NK-92 treated with Interleukin-12 subunit alpha and Interleukin-12 subunit beta, amount 100 ng/mL, for 24 hours (cell line): ENCODE results near the gene IL11RA.

Source experiments
- DNase-seq: peaks from one replicate; lab custom pipeline; 2025; lab: John Stamatoyannopoulos, UW

IL11RA gene

DNA sequence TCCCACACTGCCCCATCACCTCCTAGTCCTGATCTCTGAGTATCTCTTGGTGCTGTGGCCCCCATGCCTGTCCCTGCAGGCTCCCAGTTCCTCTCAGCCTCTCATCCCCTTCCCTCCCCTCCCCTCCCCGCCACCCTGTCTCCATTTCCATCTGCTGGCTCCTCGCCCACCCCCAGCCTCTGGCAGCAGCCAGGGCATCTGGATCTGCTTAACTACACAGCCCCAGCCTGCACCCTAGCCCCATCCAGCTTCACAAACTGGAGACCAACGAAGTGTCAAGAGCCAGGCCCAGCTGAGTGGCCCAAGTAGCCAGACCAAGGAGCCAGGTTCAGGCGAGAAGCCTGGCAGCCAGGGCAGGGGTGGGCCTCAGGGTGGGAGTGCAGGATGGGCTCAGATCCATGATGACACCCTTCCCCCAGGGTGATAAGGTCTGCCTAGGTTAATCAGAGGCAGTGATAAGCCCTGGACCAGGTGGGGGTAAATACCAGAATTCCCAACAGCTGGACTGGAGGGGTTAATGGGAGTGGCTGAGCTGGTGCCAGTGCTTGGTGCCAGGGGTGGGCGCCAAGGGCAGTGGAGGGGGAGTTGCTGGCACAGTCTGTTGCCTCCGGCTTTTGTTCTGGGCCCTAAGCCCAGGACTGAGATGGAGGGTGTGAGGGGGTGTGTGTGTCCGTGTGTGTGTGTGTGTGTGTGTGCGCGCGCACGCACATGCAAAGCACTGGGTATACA, 2.5 kb downstream of the IL11RA start:
- no peak for DNase-seq

DNA sequence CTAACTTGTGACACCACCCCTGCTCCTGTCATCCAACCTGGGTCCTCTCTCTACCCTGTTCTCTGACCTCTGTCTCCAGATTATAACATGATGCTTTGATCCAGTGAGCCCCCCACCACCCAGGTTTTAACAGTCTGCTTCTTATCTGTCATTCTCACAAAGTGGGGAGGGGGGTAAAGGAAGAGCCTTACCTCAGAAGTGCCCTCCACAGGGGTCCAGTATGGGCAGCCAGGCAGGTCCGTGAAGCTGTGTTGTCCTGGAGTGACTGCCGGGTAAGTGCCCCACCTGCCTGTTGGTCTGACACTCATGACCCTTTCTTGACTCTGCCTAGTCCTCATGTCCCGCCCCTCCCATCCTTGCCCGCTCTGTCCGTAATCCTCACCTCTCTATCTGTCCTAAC, 3.4 kb downstream of the IL11RA start:
- no peak for DNase-seq

DNA sequence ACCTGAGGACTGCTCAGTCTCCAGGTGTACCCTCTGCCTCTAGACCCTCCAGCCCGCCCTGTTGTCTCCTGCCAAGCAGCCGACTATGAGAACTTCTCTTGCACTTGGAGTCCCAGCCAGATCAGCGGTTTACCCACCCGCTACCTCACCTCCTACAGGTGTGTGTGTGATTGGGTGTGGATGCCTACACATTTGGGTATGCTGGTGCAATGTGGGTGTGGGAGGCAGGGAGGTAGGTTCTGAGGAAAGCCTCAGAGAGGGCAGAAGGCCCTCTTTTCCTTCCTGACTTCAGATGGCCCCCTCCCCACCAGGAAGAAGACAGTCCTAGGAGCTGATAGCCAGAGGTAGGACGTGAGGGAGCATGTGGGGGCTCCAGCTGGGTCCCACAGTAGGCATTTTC, 5.0 kb downstream of the IL11RA start:
- DNase-seq, result no peak

DNA sequence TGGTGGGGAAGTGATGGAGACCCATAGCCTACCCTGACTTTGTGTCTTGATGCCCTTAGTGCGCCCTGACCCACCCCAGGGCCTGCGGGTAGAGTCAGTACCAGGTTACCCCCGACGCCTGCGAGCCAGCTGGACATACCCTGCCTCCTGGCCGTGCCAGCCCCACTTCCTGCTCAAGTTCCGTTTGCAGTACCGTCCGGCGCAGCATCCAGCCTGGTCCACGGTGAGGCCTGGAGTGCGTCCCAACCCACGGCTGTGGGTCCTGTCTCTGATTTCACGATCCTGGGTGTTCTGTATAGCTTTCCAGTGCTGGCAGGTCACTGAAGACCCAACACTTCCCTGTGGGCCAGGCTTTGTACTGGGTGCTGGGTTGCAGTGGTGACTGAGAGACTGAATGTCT, 6.5 kb downstream of the IL11RA start:
- DNase-seq, result no peak

DNA sequence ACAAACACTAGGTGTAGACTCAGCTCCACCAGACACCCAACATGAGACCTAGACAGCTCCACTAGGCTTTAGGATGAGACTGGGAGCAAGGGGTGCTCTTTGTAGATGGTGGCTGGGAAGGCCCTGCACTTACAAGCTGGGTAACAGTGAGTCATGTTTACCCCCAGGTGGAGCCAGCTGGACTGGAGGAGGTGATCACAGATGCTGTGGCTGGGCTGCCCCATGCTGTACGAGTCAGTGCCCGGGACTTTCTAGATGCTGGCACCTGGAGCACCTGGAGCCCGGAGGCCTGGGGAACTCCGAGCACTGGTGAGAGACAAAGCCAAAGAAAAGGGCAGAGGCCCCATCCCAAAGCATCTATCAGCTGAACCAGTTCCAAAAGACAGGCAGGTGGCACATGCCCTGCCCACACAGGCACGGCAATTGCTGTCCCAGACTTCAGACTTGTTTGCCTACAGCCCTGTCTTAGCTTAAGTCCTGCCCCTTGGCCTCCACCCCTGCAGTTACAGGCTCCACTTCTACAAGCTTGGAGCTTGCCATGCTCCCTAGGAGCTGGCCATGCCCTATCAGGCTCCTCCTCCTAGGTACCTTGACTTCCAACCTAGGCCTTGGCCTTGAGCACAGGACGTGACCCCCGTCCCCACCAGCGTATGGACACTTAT, 7.7 kb downstream of the IL11RA start:
- DNase-seq, result no peak

DNA sequence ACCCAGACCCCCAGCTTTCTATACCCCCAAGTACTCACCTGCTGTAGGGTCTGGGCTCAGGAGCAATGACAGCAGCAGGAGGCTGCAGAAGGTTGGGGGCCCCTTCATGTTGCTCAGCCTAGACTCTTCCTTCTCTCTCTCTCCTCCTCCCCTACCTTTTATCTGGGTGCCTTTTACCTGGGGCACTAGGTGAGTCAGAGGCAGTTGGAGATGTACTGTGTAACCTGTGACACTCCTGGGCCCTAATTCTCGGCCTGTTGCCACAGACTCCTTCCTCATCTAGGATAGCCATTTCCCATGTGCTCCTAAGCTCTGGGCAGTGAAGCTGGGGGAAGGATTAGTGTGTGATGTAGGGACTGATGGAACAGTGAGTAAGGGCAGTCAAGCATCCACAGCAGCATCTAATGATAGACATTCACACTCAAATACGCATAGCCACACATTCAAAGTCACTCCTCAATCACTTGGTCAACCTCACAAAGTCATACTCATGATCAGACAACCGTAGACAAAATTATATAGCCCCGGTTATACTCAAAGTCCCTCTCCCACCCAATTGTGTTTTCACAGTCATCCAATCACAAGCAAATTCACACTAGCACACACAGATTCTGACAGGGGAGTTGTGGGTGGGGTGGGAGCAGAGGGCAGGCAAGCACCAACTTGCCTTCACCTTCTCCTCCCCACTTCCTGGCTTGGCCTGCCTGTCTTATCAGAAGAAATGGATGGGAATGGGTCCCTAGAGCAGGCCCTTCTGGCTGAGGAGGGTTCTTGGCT, 10.7 kb downstream of the IL11RA start, which contains the start of gene CCL27:
CCL27 (minus strand) TSS at position 132 of the 777 bp plus-strand sequence; CDS start at position 108, 24 bp downstream.
- DNase-seq, result no peak

DNA sequence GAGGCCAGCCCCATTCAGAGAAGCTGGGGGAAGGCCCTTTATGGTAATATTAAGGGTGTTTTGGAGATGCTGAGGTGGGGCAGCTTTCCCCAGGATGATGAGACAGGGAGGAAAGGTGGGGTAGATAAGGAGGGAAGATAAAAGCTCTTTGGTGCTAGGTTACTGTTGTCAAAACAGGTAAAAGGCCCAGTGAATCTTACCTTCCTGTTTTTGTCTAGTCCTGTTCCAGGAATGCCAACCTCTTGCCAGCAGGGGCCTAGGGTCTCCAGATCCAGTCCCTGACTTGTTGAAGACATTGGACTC, 11.3 kb downstream of the IL11RA start:
- DNase-seq, result no peak

DNA sequence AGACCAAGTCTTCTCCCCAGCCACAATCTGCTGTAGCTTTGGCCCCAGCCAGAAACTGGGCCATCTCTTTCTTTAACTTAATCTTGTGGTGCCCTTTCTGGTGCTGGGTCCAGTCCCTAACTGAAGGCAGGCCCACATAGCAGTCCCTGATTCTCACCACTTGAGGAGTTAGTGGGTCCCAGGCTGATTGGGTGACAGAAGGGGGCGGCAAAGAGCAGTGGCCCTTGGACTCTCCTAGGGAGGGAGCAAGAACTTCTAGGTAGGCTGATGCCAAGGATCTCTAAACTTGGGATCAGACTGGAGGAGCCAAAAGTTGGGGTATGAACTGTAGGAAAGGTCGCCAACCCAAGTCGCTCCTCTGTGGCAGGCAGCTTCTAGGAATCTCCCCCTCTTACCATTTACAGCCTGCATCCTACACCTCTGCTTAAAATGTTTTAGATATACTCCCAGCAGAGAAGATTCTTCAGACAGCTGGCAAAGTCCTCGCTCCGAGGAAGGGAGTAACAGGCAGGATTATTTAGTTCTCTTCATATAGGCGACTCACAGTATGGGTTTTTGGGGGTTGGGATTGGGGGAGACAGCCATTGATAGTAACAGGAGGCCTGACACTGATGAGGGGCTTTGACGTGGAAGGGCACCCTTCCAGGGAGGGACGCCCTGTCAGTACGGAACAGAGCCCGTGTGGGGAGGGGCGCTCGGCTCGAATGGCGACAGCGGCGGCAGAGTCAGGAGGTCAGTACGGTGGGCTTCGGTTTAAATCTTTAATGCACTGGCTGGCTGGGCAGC, 12.5 kb downstream of the IL11RA start:
- peak; percentile 7 for DNase-seq

DNA sequence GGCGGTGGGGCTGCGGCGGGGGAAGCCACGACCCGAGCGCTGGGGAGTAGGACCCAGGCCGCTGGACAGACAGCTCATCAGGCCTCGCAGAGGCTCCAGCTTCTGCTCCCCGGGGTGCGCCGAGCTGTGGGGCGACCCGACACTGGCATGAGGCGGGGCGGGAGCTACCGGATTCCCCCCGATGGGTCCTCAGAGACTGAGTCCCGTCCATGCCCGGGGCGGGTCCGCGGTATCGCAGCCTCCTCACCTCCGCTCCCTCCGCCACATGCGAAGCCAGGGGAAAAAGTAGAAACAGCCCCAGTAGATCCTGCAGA, 13.0 kb downstream of the IL11RA start:
- DNase-seq, result no peak

DNA sequence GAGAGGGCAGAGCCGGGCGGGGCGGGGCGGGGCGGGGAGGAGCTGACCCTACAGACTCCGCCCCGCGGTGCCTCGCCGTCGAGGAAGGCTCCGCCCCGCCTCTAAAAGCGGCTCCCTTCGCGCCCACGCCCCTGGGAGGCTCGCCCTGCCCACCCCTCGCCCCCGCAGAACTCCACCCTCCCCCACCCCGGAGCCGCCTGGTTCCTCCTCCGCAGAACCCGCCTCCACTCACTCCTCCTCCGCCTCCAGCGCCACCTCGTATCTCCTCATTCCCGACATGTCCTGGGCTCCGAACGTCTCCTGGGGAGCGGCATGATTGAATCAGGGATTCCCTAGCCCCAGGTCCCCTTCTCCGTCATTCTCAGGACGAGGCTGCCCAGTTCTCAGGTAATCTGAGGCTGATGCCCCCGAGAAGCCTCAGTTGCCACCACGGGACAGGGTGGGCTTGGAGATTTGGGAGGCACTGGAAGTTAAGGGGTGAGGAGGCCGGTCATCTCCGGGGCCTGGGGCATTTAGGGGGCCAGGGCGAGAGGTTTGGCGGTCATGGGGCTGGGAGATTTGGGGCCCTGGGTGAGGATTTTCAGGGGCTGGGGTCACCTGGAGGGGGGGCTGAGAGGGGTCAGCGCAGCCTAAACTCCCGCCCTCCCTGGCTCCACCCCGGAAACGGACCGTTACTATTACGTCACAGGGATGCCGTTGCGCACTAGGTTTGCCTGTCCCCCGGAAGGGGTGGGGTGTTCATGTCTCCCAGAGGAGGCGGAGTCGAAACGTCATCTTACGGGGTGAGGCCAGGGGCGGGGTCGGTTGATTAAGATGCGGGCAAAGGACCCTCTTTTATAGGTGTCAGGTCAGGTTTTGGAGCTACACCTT, 13.6 kb downstream of the IL11RA start:
- no peak for DNase-seq

DNA sequence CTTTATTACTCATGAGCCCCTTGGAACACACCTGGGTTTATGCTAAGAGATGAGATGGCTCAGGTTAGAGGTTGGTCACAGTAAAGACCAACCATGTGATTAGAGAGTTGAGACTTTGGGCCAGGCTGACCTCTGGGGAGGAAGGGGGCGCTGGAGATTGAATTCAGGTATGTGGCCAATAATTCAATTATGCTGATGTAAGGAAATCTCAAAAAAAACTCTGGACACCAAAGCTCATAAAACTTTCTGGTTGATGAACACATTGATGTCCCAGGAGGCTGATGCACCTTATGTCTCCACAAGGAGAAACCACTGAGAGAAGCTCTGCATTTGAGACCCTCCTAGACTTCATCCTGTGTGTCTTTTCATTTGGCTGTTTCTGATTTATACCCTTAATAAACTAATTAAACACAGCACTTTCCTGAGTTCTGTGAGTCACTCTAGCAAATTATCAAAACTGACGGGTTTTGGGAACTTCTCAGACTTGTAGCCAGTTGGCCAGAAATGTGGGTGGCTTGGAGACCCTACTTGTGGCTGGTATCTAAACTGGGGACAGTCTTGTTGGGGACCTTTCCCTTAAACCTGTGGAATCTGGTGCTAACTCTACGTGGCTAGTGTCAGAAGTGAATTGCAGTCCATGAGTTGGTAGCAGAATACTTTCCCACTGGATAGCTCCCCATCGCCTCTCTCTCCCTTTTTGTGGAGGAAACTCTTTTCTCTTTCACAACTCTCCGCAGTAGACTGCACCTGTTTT, 18.0 kb downstream of the IL11RA start:
- no peak for DNase-seq

DNA sequence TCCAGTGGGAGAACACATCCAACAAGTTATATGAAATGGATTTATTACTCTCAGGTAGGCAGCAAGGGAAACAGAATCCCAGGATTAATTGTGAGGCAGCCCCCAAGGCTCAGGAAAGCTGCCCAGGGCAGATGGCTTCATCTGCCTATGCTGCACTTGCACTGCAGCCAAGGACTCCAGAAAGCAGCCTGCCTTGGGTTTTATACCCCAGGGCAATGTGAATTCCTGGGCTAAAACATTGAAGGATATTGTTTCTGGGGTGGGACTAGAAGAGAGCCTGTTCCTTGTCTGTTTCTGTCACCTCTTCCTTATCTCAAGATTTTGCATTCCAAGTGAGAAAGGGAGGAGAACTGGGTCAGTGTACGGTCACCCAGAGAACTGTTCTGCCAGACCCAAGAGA, 19.3 kb downstream of the IL11RA start:
- no peak for DNase-seq

DNA sequence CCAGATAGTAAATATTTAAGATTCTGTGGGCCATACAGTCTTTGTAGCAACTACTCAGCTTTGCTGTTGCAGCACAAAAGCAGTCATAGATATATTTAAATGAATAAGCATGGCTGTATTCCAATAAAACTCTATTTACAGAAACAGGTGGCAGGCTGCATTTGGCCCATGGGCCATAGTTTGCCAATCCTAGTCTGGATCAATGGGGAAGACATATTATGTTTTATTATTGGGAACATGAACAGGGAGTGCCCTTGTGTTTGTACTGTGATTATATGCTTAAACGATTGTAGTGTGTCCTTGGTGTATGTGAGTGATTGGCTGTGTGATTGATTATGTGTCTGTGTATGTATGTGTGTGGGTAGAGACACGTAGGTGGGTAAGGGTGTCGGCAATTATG, 22.5 kb downstream of the IL11RA start:
- DNase-seq, result no peak

DNA sequence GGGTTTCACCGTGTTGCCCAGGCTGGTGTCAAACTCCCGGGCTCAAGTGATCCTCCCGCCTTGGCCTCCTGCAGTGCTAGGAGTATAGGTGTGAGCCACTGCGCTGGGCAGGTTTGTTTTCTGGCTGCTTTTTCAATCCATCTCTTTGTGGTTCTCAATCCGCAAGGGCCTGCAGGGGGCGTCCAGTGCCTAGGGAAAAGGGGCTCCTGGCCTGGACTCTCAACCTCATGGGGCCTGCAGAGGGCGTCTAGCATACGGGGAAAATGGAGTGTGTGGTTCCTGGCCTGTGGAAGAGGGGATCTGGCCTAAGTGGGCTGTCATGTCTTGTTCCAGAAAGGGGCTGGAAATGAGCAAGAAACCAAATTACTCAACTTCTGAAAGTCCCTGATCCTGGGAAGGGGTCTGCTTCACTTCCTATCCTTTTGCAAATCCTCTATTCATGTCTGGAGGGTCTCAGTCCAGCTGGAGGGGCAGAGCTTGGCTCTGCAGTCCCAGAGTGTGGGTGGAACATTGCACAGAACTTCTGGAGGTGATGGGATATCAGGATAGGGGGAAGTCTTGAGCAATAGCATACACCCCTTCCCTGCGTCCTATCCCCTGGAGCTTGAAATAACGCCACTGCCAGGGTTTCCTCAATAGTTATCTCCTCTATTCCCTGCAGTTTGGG, 23.2 kb downstream of the IL11RA start:
- peak; percentile 49 for DNase-seq

DNA sequence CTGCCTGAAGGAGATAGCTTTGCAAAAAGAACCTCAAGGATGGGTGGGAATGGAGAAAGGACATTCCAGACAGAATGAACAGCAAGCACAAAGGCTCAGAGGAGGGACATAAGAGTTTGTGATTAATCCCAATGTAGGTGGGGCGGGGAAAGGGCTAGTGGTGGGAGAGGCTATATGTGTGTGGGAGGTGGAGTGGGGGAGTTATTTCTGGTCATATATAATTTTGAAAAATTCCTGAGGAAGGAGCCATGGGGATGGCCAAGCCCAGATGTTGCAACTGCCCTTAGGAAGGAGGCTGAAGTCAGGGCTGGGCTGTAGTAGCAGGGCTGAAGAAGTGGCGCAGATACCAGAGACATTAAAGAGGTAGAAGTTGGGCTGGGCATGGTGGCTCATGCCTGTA, 23.9 kb downstream of the IL11RA start:
- no peak for DNase-seq

DNA sequence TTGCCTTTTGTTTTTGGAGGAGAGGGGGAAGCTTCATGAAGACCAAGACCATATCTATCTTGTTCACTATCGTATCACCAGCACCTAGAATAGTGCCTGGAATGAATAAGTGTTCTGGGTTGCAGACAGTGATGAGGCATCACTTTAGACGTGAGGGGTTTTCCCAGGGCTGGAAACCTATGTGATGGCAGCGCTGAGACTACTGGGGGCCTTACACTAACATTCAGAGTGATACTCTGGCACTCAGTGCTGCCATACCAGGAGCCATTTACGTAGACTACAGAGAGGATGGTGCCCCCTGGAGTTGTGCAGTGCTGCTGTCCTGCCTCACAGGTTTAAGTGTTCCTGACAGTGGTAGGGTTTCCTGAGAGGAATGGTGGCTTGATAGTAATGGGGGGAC, 32.2 kb downstream of the IL11RA start:
- DNase-seq, result no peak

DNA sequence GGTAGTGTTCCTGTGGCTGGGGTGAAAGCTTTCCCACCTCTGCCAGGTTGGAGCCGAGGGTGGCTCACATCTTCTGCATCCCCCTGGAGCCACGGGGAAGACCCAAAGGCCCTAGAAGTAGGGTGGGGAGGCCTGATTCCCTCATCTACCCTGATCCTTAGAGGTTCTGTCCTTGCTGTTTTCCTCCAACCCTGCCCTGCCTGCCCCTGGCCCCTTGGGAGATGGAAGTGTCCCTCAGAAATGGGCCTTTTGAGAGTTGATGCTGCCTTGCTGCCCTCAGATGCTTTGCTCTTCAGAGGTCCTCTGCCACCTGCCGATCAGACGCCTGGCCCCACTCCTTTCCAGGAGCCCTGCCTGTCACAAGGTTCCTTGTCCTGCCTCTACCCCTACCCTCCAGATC, 32.8 kb downstream of the IL11RA start:
- no peak for DNase-seq

DNA sequence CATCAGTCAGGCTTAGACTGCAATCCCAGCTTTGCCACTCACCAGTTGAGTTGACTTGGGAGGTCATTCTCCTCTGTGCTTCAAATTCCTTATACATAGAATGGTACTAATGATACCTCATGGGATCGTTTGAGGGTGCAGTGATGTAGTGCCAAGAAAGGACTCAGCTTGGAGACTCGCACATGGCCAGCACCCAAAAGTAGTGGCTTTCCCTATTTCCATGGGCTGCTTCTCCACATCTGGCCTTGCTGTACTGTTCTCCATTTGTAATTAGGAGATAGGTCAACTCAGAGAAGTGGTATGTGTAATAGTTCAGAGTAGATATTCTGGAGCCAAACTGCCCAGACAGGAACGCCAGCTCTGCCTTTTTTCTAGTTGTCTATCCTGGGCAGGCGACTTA, 33.6 kb downstream of the IL11RA start:
- no peak for DNase-seq

DNA sequence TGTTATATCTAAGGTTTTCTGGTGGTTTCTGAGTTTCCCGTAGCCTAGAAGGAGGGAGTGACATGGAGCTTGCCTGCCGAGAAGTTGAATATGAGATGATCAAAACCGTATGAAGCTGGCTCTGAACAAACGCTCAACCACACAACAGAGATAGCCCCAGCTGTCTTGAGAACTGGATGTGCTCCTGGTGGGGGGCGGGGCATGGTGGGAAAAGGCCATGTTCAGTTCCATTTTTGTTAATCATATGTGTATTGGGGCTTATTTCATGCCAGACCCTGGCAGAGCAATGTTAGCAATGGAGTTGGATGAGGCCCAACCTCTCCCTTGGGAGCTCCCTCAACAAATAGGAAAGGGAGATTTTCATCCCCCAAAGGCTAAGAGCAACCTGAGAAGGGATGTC, 34.2 kb downstream of the IL11RA start:
- no peak for DNase-seq

DNA sequence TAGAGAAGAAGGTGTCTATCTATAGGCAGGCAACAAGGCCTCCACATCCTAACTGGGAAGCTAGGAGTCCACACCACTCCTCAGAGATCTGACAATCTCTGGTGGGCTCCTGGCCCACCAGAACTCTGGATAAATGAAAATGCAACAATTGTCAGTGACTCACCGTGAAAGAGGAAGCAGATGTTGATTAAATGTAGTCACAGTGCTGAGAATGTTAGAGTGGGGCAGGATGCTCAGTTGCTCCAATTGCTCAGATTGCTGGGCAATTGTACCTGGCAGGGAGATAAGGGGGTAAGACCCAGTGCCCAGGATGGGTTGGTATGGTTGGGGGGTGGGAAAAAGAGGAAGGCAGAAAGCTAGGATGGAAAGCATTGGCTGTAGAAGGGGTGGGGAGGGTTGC, 34.7 kb downstream of the IL11RA start:
- no peak for DNase-seq
